K562 (cell line): ENCODE results near the gene EGR1. TPM values are rescaled to one million over a fixed set of nuclear protein-coding genes. Genes with fewer than 3 reads are reported as not detected.
A peak's percentile ranks its signal among the peaks of the same experiment; 100 is the strongest.

ENCODE experiments used
- ARID4B ChIP-seq: sonication (generic); formaldehyde crosslinking; IDR thresholded peaks from 2 replicates; pipeline ENCODE4 v1.8.0; 2022; ENCODE audit warnings: mild to moderate bottlenecking, missing genetic modification reagents
- ESRRA ChIP-seq: fragments of 450-650 bp; IDR thresholded peaks from 2 replicates; pipeline ENCODE4 v1.6.1; 2014; ENCODE audit warnings: low read depth, mild to moderate bottlenecking, moderate library complexity, borderline replicate concordance
- EZH2 ChIP-seq: IDR thresholded peaks from 2 replicates; pipeline ENCODE4 v1.6.1; 2012; ENCODE audit warnings: low read depth, mild to moderate bottlenecking, inconsistent platforms, low read length, borderline replicate concordance
- HNRNPK ChIP-seq: fragments of 200-400 bp; formaldehyde crosslinking; IDR thresholded peaks from one replicate; pipeline ENCODE4 v1.6.1; 2018; ENCODE audit warnings: mild to moderate bottlenecking, low read depth, low read length; ENCODE audit not compliant: poor library complexity, severe bottlenecking
- NFIC ChIP-seq: fragments of 450-650 bp; IDR thresholded peaks from 2 replicates; pipeline ENCODE4 v1.6.1; 2017; ENCODE audit warnings: mild to moderate bottlenecking, inconsistent platforms
- PCBP2 ChIP-seq: fragments of 200-400 bp; formaldehyde crosslinking; IDR thresholded peaks from 2 replicates; pipeline ENCODE4 v1.6.1; 2018; ENCODE audit warnings: low read length, low read depth, mild to moderate bottlenecking, moderate library complexity; ENCODE audit not compliant: poor library complexity, severe bottlenecking
- PKNOX1 ChIP-seq: fragments of 450-650 bp; IDR thresholded peaks from 2 replicates; pipeline ENCODE4 v1.6.1; 2016
- POLR2H ChIP-seq: IDR thresholded peaks from 2 replicates; pipeline ENCODE4 v1.6.1; 2016; ENCODE audit warnings: missing genetic modification characterization, low read depth, mild to moderate bottlenecking, control low read depth, missing compliant biosample characterization, moderate library complexity
- RB1 ChIP-seq: fragments of 450-650 bp; IDR thresholded peaks from 2 replicates; pipeline ENCODE4 v1.6.1; 2017; ENCODE audit warnings: low read depth, mild to moderate bottlenecking
- SMAD1 ChIP-seq: fragments of 150-350 bp; IDR thresholded peaks from 2 replicates; pipeline ENCODE4 v1.6.1; 2014; ENCODE audit warnings: low read length, low read depth; ENCODE audit not compliant: partially characterized antibody
- SPI1 ChIP-seq: IDR thresholded peaks from 2 replicates; pipeline ENCODE4 v1.6.1; 2011; ENCODE audit warnings: low read depth, low read length, control low read depth, borderline replicate concordance
- STAT5A ChIP-seq: IDR thresholded peaks from 2 replicates; pipeline ENCODE4 v1.6.1; 2012; ENCODE audit warnings: low read length, inconsistent platforms, borderline replicate concordance
- TCFL5 ChIP-seq: fragments of 250-450 bp; sonication (Bioruptor Pico); conservative IDR thresholded peaks from 2 replicates; pipeline ENCODE4 v1.6.1; 2021; ENCODE audit warnings: mild to moderate bottlenecking, moderate library complexity, matching md5 sums
- ZBED1 ChIP-seq: IDR thresholded peaks from 2 replicates; pipeline ENCODE4 v1.6.1; 2014
- ZFP91 ChIP-seq: sonication (generic); formaldehyde crosslinking; IDR thresholded peaks from 2 replicates; pipeline ENCODE4 v1.8.0; 2022; ENCODE audit warnings: mild to moderate bottlenecking, missing genetic modification reagents
- ZNF384 ChIP-seq: IDR thresholded peaks from 2 replicates; pipeline ENCODE4 v1.6.1; 2012; ENCODE audit warnings: low read depth, low read length, improper control_type of control experiment
- ZNF589 ChIP-seq: fragments of 200-800 bp; sonication (Bioruptor generic); IDR thresholded peaks from 2 replicates; pipeline ENCODE4 v1.6.1; 2016; ENCODE audit warnings: low read depth, missing genetic modification characterization, missing compliant biosample characterization
- ZNF717 ChIP-seq: fragments of 250-450 bp; sonication (Bioruptor Pico); IDR thresholded peaks from 2 replicates; pipeline ENCODE4 v1.5.0; 2021
- ZSCAN32 ChIP-seq: fragments of 450-650 bp; formaldehyde crosslinking; IDR thresholded peaks from 2 replicates; pipeline ENCODE4 v1.4.0; 2020; ENCODE audit warnings: mild to moderate bottlenecking, moderate library complexity
- polyA plus RNA-seq, 8 experiments: library from polyadenylated mRNA; depleted of rRNA in 4 of 8; stranded (reverse) in 5 of 8; unstranded in 3 of 8; fragments of >200 nt; fragmentation: Nextera tagmentation in 2 of 8; fragmentation: Illumina TruSeq in 1 of 8; extraction: Ambion mirVana in 2 of 8; extraction: Trizol in 1 of 8; gene quantifications; 2 replicates each; pipeline versions ENCODE4 v1.2.1 to v1.2.3, GENCODE V29; 2011 to 2014; ENCODE audit warnings: inconsistent platforms in 1 of 8, missing spikeins in 1 of 8
- total RNA-seq, 7 experiments: library from RNA; depleted of rRNA in 6 of 7; stranded (reverse); fragments of >200 nt in 6 of 7; fragmentation: Illumina TruSeq in 2 of 7; extraction: Trizol in 2 of 7; gene quantifications; 2 replicates each; pipeline versions ENCODE4 v1.2.1 to v1.2.3, GENCODE V29; 2011 to 2021; ENCODE audit warnings: low replicate concordance in 1 of 7

The EGR1 gene
- total and polyA plus RNA-seq, 9 of the 15 experiments (the other 6 are each of a cell fraction or from before 2014, with no cell fraction given), result 1.3 to 132 (median 21.5) TPM

GRCh38 chr5:138468133-138468965 is 3.1 kb downstream of the EGR1 start (continued):
- no peak for TF ChIP-seq EZH2
- 0 out of 2 replicates have a peak, but pooled peaks have one; percentile 4 for TF ChIP-seq NFIC
- peak; percentile 3; the same call in 1 of the 2 replicates for TF ChIP-seq ZSCAN32 (CRISPR knock-in tag)
- 0 out of 2 replicates have a peak, but pooled peaks have one; percentile 15 for TF ChIP-seq ZFP91 (CRISPR knock-in tag)
- peak; percentile 71 for TF ChIP-seq ARID4B (CRISPR knock-in tag)
- peak; percentile 68 for TF ChIP-seq SMAD1
- TF ChIP-seq TCFL5 (CRISPR knock-in tag), result no peak
- TF ChIP-seq SPI1, result peak; percentile 34; the same call in 1 of the 2 replicates
- TF ChIP-seq ZNF717 (CRISPR knock-in tag), result peak; percentile 61; the same call in 1 of the 2 replicates
- TF ChIP-seq RB1, result no peak
- TF ChIP-seq ZNF589 (CRISPR knock-in tag), result 0 out of 2 replicates have a peak, but pooled peaks have one; percentile 23
- 0 out of 2 replicates have a peak, but pooled peaks have one; percentile 10 for TF ChIP-seq PKNOX1
- peak; percentile 94 for TF ChIP-seq HNRNPK
- peak; percentile 81; the same call in 1 of the 2 replicates for TF ChIP-seq ZBED1
- peak; percentile 79 for TF ChIP-seq POLR2H (tag)
- peak; percentile 25; the same call in 1 of the 2 replicates for TF ChIP-seq STAT5A
- peak; percentile 26; the same call in 1 of the 2 replicates for TF ChIP-seq ZNF384
- TF ChIP-seq PCBP2, result peak; percentile 97
- TF ChIP-seq ESRRA, result no peak
